ENCODE results near the gene OR5AU1.

OR5AU1 gene

DNA sequence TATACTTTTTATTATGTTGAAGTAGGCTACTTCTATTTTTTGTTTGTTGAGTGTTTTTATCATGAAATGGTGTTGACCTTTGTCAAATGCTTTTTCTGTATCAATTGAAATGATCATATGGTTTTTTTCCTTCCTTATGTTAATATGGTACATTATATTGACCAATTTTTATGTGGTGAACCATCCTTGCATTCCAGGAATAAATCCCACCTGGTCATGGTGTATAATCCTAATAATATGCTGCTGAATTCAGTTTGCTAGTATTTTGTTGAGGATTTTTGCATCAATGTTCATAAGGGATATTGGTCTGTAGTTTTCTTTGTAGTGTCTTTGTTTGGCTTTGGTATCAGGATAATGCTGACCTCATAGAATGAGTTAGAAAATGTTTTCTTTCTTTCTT is 10.4 kb downstream of the OR5AU1 start:
- Histone ChIP-seq H3K36me3 (ENCODE audit: insufficient read depth) (no peaks in the 10 kb centered on the region), H3K9ac (no peak overlapping the region), H4K20me1 (ENCODE audit: insufficient read depth) (no peaks in the 10 kb centered on the region), H2AFZ (ENCODE audit: low read depth) (no peak overlapping the region), H3K4me2 (no peak overlapping the region), H3K27ac (no peak overlapping the region), H3K4me3 (IDR thresholded peaks at IDR 0.05; ENCODE audit: insufficient read depth, low read depth, low read length) (no peak overlapping the region), H3K79me2 (ENCODE audit: insufficient read depth, low read depth) (no peaks in the 10 kb centered on the region), H3K27me3 (ENCODE audit: insufficient read depth, low read depth) (no peaks in the 10 kb centered on the region), H3K4me1 (ENCODE audit: low read depth, poor library complexity, severe bottlenecking) (no peaks in the 10 kb centered on the region)
- TF ChIP-seq, protein P1, sequence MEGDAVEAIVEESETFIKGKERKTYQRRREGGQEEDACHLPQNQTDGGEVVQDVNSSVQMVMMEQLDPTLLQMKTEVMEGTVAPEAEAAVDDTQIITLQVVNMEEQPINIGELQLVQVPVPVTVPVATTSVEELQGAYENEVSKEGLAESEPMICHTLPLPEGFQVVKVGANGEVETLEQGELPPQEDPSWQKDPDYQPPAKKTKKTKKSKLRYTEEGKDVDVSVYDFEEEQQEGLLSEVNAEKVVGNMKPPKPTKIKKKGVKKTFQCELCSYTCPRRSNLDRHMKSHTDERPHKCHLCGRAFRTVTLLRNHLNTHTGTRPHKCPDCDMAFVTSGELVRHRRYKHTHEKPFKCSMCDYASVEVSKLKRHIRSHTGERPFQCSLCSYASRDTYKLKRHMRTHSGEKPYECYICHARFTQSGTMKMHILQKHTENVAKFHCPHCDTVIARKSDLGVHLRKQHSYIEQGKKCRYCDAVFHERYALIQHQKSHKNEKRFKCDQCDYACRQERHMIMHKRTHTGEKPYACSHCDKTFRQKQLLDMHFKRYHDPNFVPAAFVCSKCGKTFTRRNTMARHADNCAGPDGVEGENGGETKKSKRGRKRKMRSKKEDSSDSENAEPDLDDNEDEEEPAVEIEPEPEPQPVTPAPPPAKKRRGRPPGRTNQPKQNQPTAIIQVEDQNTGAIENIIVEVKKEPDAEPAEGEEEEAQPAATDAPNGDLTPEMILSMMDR (conservative IDR thresholded peaks at IDR 0.05; ENCODE audit: low read depth, low read length) = no peak

DNA sequence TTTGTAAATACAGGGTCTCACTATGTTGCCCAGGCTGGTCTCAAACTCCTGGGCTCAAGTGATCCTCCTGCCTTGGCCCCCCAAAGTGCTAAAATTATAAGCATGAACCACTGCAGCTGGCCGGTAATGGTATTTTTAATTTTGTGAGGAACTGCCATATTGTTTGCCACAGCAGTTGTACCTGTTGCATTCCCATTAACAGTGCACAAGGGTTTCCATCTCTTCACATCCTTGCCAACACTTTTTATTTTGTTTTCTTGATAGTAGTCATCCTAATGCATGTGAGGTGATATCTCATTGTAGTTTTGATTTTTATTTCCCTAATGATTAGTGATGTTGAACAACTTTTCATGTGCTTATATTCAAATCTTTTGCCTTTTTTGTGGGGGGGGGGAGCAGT is 13.5 kb downstream of the OR5AU1 start:
- Histone ChIP-seq H3K27me3 (ENCODE audit: insufficient read depth, low read depth) (no peaks in the 10 kb centered on the region), H4K20me1 (ENCODE audit: insufficient read depth) (no peaks in the 10 kb centered on the region), H3K79me2 (ENCODE audit: insufficient read depth, low read depth) (no peaks in the 10 kb centered on the region), H2AFZ (ENCODE audit: low read depth) (no peak overlapping the region), H3K36me3 (ENCODE audit: insufficient read depth) (no peaks in the 10 kb centered on the region), H3K27ac (no peak overlapping the region), H3K4me2 (no peak overlapping the region), H3K4me3 (IDR thresholded peaks at IDR 0.05; ENCODE audit: insufficient read depth, low read depth, low read length) (no peak overlapping the region), H3K9ac (no peak overlapping the region), H3K4me1 (ENCODE audit: low read depth, poor library complexity, severe bottlenecking) (no peaks in the 10 kb centered on the region)
- TF ChIP-seq, protein P1 (conservative IDR thresholded peaks at IDR 0.05; ENCODE audit: low read depth, low read length) = no peak

DNA sequence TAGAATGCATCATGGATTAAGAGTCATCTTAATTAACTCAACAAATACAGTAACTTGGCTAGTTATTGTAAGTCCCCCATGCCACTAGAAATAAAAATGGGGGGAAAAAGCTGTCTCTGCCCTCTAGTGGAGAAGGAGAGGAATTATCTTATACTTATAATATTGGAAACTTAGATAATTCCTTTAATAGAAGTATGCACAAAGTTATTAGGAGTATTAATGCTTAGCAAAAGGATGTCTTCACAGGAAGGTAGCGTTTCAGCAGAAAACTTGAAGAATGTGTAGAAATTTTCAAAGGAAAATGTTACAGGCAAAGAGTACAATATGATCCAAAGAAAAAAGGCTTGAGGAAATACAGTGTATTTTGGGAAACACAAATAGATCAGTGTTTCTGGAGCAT is 19.8 kb downstream of the OR5AU1 start:
- Histone ChIP-seq H3K4me1 (ENCODE audit: low read depth, poor library complexity, severe bottlenecking) (no peaks in the 10 kb centered on the region), H3K9ac (no peak overlapping the region), H3K27ac (no peak overlapping the region), H3K36me3 (ENCODE audit: insufficient read depth) (no peaks in the 10 kb centered on the region), H3K4me2 (no peak overlapping the region), H3K4me3 (IDR thresholded peaks at IDR 0.05; ENCODE audit: insufficient read depth, low read depth, low read length) (no peak overlapping the region), H3K27me3 (ENCODE audit: insufficient read depth, low read depth) (no peaks in the 10 kb centered on the region), H4K20me1 (ENCODE audit: insufficient read depth) (no peaks in the 10 kb centered on the region), H2AFZ (ENCODE audit: low read depth) (no peak overlapping the region), H3K79me2 (ENCODE audit: insufficient read depth, low read depth) (no peaks in the 10 kb centered on the region)
- TF ChIP-seq, protein P1 (conservative IDR thresholded peaks at IDR 0.05; ENCODE audit: low read depth, low read length) = peak; percentile 83

DNA sequence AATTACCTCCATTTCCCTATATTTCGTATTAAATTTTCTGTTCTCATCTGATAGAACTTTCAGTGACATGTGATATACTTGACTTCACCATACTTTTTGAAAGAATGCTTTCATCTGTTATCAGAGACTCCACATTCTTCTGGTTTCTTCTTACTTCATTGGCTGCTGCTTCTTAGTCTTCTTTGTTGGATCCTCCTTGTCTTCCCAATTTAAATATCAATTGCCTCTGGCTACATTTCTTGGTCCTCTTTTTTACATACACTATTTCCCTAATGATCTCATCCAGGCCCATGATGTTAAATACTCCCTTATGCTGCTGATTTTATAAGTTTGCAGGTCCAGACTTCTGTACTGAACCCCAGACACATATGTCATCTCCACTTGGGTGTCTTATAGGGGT is 22.0 kb downstream of the OR5AU1 start:
- H3K27ac ChIP-seq = no peak overlapping the region
- H3K79me2 ChIP-seq (ENCODE audit: insufficient read depth, low read depth) = no peaks in the 10 kb centered on the region
- H3K27me3 ChIP-seq (ENCODE audit: insufficient read depth, low read depth) = no peaks in the 10 kb centered on the region
- no peak overlapping the region for H3K4me3 ChIP-seq (IDR thresholded peaks at IDR 0.05; ENCODE audit: insufficient read depth, low read depth, low read length)
- H2AFZ ChIP-seq (ENCODE audit: low read depth) = no peak overlapping the region
- TF ChIP-seq, protein P1 (conservative IDR thresholded peaks at IDR 0.05; ENCODE audit: low read depth, low read length) = no peak
- no peaks in the 10 kb centered on the region for H4K20me1 ChIP-seq (ENCODE audit: insufficient read depth)
- H3K9ac ChIP-seq = no peak overlapping the region
- H3K4me2 ChIP-seq = no peak overlapping the region
- H3K36me3 ChIP-seq (ENCODE audit: insufficient read depth) = no peaks in the 10 kb centered on the region
- no peaks in the 10 kb centered on the region for H3K4me1 ChIP-seq (ENCODE audit: low read depth, poor library complexity, severe bottlenecking)
